Activated naive CD4-positive, alpha-beta T cell treated with anti-CD3 and anti-CD28 coated beads for 36 hours (primary cell): Measurements from ENCODE around the gene C1QTNF12. TPM values are rescaled to one million over a fixed set of nuclear protein-coding genes. Genes with fewer than 3 reads are reported as not detected.

ENCODE experiments used
- CTCF ChIA-PET: fragments of 350-600 bp; sonication (Branson Sonifier 250); formaldehyde crosslinking; loops from one replicate; lab custom pipeline; 2021; ENCODE audit warnings: antibody characterized with exemption; lab: Charles Lee
- DNase-seq: peaks from one replicate; pipeline ENCODE4 v3.0.0-alpha.2; 2020
- H3K27ac Mint-ChIP-seq: one replicate; pipeline ENCODE4 v1.8.0; 2021; ENCODE audit warnings: mild to moderate bottlenecking, mixed read lengths
- H3K27me3 Mint-ChIP-seq: one replicate; pipeline ENCODE4 v1.8.0; 2021; ENCODE audit warnings: low read depth, mixed read lengths
- H3K36me3 Mint-ChIP-seq: one replicate; pipeline ENCODE4 v1.8.0; 2021; ENCODE audit warnings: low read depth, mixed read lengths
- H3K4me1 Mint-ChIP-seq: one replicate; pipeline ENCODE4 v1.8.0; 2021; ENCODE audit warnings: low read depth, mixed read lengths
- H3K4me3 Mint-ChIP-seq: one replicate; pipeline ENCODE4 v1.8.0; 2021; ENCODE audit warnings: mild to moderate bottlenecking, moderate library complexity, mixed read lengths
- H3K9me3 Mint-ChIP-seq: one replicate; pipeline ENCODE4 v1.8.0; 2021; ENCODE audit warnings: mixed read lengths
- intact Hi-C: fragments of 100-400 bp; cut with micrococcal nuclease; formaldehyde crosslinking; loops from one replicate; pipeline ENCODE4 v1.15.1; 2023
- total RNA-seq, 2 experiments: library from RNA; stranded (reverse); gene quantifications; one replicate each; pipeline ENCODE4 v1.2.3, GENCODE V29; 2021

C1QTNF12 gene
- total RNA-seq, 2 experiments from 2014 or later, result 6.0 to 7.8 TPM

GRCh38 chr1:1226566-1227362, 19.8 kb downstream of the C1QTNF12 start:
- Mint-ChIP-seq H3K27ac (no peak overlapping the region), H3K4me3 (no peak overlapping the region), H3K36me3 (peaks cover 30% of the 10 kb centered on the region), H3K4me1 (peaks cover 31% of the 10 kb centered on the region), H3K9me3 (no peaks in the 10 kb centered on the region), H3K27me3 (no peaks in the 10 kb centered on the region)
- no peak for DNase-seq
- intact Hi-C loops, result no loop called here
- CTCF ChIA-PET, result interaction anchor here (0.8 kb wide), 1 partner anchor 104 kb away, joined by 3 read pairs; no protein-coding TSS in a partner anchor

- H3K36me3 Mint-ChIP-seq, result peaks cover 32% of the 10 kb centered on the region
- CTCF ChIA-PET, result no interaction called here
- H3K27me3 Mint-ChIP-seq, result no peaks in the 10 kb centered on the region
- intact Hi-C loops, result no loop called here
- DNase-seq, result no peak
- peak overlapping the region; percentile 2 for H3K27ac Mint-ChIP-seq
- H3K4me1 Mint-ChIP-seq, result peaks cover 31% of the 10 kb centered on the region
- no peak overlapping the region for H3K4me3 Mint-ChIP-seq
- no peaks in the 10 kb centered on the region for H3K9me3 Mint-ChIP-seq
Observed at GRCh38 chr1:1225913-1226312, 20.6 kb downstream of the C1QTNF12 start.

GRCh38 chr1:1225238-1225845, 21.2 kb downstream of the C1QTNF12 start:
- DNase-seq, result no peak
- intact Hi-C loops, result no loop called here
- peaks cover 26% of the 10 kb centered on the region for H3K4me1 Mint-ChIP-seq
- H3K27me3 Mint-ChIP-seq, result no peaks in the 10 kb centered on the region
- peak overlapping the region; percentile 2 for H3K27ac Mint-ChIP-seq
- CTCF ChIA-PET, result no interaction called here
- no peaks in the 10 kb centered on the region for H3K9me3 Mint-ChIP-seq
- peaks cover 33% of the 10 kb centered on the region for H3K36me3 Mint-ChIP-seq
- H3K4me3 Mint-ChIP-seq, result no peak overlapping the region

GRCh38 chr1:1223891-1224290, 22.6 kb downstream of the C1QTNF12 start:
- no peak overlapping the region for H3K4me3 Mint-ChIP-seq
- no peaks in the 10 kb centered on the region for H3K27me3 Mint-ChIP-seq
- DNase-seq, result no peak
- H3K27ac Mint-ChIP-seq, result no peak overlapping the region
- intact Hi-C loops, result no loop called here
- peaks cover 19% of the 10 kb centered on the region for H3K4me1 Mint-ChIP-seq
- H3K9me3 Mint-ChIP-seq, result no peaks in the 10 kb centered on the region
- CTCF ChIA-PET, result no interaction called here
- peaks cover 35% of the 10 kb centered on the region for H3K36me3 Mint-ChIP-seq

- peaks cover 34% of the 10 kb centered on the region for H3K36me3 Mint-ChIP-seq
- H3K4me3 Mint-ChIP-seq, result no peak overlapping the region
- intact Hi-C loops, result no loop called here
- CTCF ChIA-PET, result no interaction called here
- H3K9me3 Mint-ChIP-seq, result no peaks in the 10 kb centered on the region
- H3K27me3 Mint-ChIP-seq, result no peaks in the 10 kb centered on the region
- DNase-seq, result no peak
- no peak overlapping the region for H3K27ac Mint-ChIP-seq
- peaks cover 16% of the 10 kb centered on the region for H3K4me1 Mint-ChIP-seq
Observed at GRCh38 chr1:1223321-1223720, 23.2 kb downstream of the C1QTNF12 start.

GRCh38 chr1:1222575-1223225, 23.8 kb downstream of the C1QTNF12 start:
- no peak for DNase-seq
- Mint-ChIP-seq H3K36me3 (peaks cover 40% of the 10 kb centered on the region), H3K27me3 (no peaks in the 10 kb centered on the region), H3K27ac (no peak overlapping the region), H3K4me3 (no peak overlapping the region), H3K9me3 (no peaks in the 10 kb centered on the region), H3K4me1 (peaks cover 22% of the 10 kb centered on the region)
- CTCF ChIA-PET, result no interaction called here
- intact Hi-C loops, result no loop called here

- H3K4me3 Mint-ChIP-seq, result no peak overlapping the region
- intact Hi-C loops, result no loop called here
- no peak overlapping the region for H3K27ac Mint-ChIP-seq
- CTCF ChIA-PET, result no interaction called here
- H3K4me1 Mint-ChIP-seq, result peaks cover 25% of the 10 kb centered on the region
- DNase-seq, result no peak
- peaks cover 41% of the 10 kb centered on the region for H3K36me3 Mint-ChIP-seq
- H3K9me3 Mint-ChIP-seq, result no peaks in the 10 kb centered on the region
- no peaks in the 10 kb centered on the region for H3K27me3 Mint-ChIP-seq
Observed at GRCh38 chr1:1221887-1222574, 24.5 kb downstream of the C1QTNF12 start.

- CTCF ChIA-PET, result no interaction called here
- DNase-seq, result no peak
- Mint-ChIP-seq H3K9me3 (no peaks in the 10 kb centered on the region), H3K27ac (no peak overlapping the region), H3K4me1 (peaks cover 30% of the 10 kb centered on the region), H3K27me3 (no peaks in the 10 kb centered on the region), H3K4me3 (no peak overlapping the region), H3K36me3 (peaks cover 41% of the 10 kb centered on the region)
- intact Hi-C loops, result no loop called here
Observed at GRCh38 chr1:1220197-1220596, 26.3 kb downstream of the C1QTNF12 start.

GRCh38 chr1:1219341-1219740, 27.2 kb downstream of the C1QTNF12 start:
- DNase-seq, result no peak
- H3K4me1 Mint-ChIP-seq, result peaks cover 38% of the 10 kb centered on the region
- H3K36me3 Mint-ChIP-seq, result peaks cover 41% of the 10 kb centered on the region
- no peaks in the 10 kb centered on the region for H3K9me3 Mint-ChIP-seq
- H3K27me3 Mint-ChIP-seq, result no peaks in the 10 kb centered on the region
- peak overlapping the region; percentile 71 for H3K27ac Mint-ChIP-seq
- H3K4me3 Mint-ChIP-seq, result no peak overlapping the region
- intact Hi-C loops, result no loop called here
- CTCF ChIA-PET, result no interaction called here

GRCh38 chr1:1218524-1219200, 27.9 kb downstream of the C1QTNF12 start:
- peak overlapping the region; percentile 82 for H3K27ac Mint-ChIP-seq
- peaks cover 41% of the 10 kb centered on the region for H3K4me1 Mint-ChIP-seq
- no peaks in the 10 kb centered on the region for H3K27me3 Mint-ChIP-seq
- no peak overlapping the region for H3K4me3 Mint-ChIP-seq
- intact Hi-C loops, result no loop called here
- no peaks in the 10 kb centered on the region for H3K9me3 Mint-ChIP-seq
- CTCF ChIA-PET, result no interaction called here
- no peak for DNase-seq
- peaks cover 37% of the 10 kb centered on the region for H3K36me3 Mint-ChIP-seq

- Mint-ChIP-seq H3K4me3 (no peak overlapping the region), H3K27me3 (no peaks in the 10 kb centered on the region), H3K9me3 (no peaks in the 10 kb centered on the region), H3K4me1 (peaks cover 40% of the 10 kb centered on the region), H3K27ac (peak overlapping the region; percentile 82), H3K36me3 (peaks cover 33% of the 10 kb centered on the region)
- intact Hi-C loops, result no loop called here
- DNase-seq, result peak; percentile 63
- CTCF ChIA-PET, result no interaction called here
Observed at GRCh38 chr1:1217621-1218523, 28.6 kb downstream of the C1QTNF12 start.
